NK-92 (cell line): ENCODE results near the gene ATXN1.
"Not testable (repeated sequence)": the region's sequence is repeated elsewhere in the genome, so short reads cannot be mapped to it uniquely, and the experiment has no call there.

Experiments
- DNase-seq: peaks from one replicate; lab custom pipeline; 2025; ENCODE audit not compliant: unreplicated experiment; lab: John Stamatoyannopoulos, UW

Gene ATXN1

DNA sequence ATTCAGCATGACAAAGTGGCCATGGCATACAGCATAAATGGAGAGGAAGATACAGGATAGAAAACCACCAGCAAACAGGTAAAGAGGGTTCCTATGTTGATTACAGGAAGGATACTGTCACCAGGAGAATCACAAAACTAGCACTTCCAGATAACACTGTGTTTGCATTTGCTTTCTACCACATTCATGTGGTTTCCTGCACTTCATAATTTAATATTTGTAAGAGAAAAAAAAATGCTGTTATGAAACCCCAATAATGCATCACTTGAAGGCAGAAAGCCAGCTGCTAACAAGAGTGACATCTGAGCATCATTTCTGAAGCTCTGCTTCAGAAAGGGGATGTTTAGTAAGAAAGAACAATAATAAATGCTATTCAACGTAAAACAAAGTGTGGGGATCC, 106.6 kb downstream of the ATXN1 start:
- DNase-seq, result no peak

DNA sequence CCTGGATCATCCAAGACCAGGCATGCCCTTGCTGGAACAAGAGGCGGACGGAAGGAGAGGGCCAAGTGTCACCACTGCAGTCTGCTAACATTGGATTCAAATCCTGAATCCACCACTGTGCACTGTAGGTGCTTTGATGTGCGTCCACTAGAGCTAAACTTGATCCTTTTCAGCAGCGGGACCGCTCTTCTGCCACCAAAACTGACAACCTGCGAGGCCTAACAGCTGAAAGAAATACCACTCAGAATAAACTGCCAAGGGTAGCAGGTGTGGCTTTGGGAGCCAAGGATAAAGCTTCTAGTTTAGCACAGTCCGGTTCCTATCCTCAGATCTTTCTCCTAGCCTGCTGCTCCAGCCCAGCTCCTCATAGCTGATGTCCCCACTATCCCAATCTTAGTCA, 108.0 kb downstream of the ATXN1 start:
- DNase-seq, result no peak

DNA sequence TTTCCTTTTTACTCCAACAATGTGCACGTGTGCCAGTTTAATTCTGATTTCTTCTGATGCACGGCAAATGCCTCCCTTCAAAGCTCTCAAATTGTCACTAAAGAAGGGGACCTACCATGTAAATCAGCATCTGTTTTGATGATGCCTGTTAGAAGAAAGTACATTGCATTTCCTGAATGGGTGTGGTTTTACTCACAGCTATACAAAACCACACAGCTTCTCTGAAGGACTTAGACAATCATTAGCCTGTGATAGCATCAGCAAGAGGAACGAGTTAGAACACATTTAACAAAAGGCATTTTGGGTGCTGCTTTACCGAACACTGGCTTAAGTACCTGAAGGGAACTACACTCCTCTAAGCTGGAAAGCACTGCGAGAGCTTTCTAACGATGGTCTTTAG, 109.4 kb downstream of the ATXN1 start:
- DNase-seq, result no peak

GRCh38 chr6:16649890-16650289, 111.4 kb downstream of the ATXN1 start:
- DNase-seq, result no peak

GRCh38 chr6:16649241-16649640, 112.0 kb downstream of the ATXN1 start:
- DNase-seq, result no peak

DNA sequence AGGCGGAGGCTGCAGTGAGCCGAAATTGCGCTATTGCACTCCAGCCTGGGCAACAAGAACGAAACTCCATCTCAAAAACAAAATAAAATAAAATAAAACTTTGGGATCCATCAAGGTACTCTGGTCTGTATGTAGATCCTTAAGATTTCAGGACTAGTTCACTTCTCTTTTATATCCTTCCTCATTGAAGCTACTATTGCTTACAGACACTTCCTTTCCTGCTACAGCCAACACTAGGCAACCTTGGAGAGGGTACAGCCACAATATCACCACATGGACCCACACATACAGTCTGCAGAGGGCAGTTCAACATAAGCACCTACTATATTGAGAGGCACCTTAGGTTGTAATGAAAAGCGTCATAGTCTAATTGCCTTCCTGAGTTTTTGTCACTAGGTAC, 113.3 kb downstream of the ATXN1 start:
- no peak for DNase-seq

DNA sequence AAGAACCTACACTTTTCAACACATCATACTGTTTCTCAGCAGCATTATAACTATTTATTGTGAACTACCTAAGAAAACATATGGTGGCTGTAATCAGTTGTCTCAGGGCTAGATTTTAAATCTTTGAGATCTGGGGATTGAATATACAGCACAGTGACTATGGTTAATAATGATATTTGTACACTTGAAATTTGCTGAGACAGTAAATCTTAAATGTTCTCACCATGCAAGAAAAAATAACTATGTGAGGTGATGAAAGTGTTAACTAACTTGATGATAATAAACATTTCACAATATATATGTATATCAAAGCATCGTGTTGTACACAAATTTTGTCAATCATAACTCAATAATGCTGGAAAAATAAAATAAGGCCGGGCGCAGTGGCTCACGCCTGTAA, 113.8 kb downstream of the ATXN1 start:
- DNase-seq, result no peak

DNA sequence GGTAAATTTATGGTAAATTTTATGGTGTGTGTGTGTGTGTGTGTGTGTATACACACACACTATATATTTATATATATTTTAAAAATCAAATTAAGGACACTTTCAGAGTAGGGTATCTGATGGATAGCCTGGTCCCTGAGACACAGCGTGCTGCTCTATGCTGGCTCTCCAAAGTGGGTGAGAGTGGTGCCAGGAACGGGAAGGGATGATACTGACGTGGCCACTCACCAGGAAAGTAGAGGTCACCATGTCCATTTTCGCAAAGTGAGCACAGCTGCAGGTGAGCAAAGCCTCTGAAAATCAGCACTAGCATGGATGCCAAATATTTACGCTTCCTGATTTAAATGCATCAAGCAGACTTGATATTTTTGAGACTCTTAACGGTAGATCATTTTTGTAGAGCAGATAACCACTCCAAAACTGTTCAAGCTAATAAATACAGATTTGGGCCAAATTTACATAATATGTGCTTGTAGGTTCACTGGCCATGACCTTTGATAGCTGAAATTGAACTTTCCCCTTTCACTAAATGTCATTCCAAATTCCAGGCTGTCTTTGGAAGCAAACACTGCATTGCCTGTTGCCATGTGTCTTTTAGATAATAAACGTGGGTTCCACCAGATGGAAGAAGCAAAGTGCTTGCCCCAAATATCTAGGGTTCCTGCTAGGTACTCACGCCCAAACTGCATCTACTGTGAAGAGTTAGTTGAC, 116.6 kb downstream of the ATXN1 start:
- no peak for DNase-seq

GRCh38 chr6:16639684-16640480, 121.4 kb downstream of the ATXN1 start:
- DNase-seq, result no peak

DNA sequence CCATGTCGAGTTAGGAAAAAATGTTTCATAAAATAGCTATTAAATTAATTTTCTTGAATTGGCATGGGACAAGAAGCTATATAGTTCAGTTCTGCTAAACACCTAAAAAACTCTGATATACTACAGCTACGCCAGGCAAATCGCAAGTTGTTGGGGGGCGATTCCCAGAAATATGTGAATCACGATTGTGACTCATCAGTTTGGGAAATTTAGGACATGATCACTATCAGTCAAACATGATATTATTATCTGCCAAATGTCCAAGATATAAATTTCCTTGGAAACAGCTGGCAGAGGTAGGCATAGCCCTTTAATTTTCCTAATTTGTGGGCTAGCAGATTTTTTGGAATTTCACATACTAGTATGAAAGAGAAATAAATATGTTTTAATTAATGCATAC, 123.6 kb downstream of the ATXN1 start:
- no peak for DNase-seq

- no peak for DNase-seq
Measured at GRCh38 chr6:16635810-16636602, 125.3 kb downstream of the ATXN1 start.

- DNase-seq, result no peak
Measured at GRCh38 chr6:16635291-16635809, 125.9 kb downstream of the ATXN1 start.

DNA sequence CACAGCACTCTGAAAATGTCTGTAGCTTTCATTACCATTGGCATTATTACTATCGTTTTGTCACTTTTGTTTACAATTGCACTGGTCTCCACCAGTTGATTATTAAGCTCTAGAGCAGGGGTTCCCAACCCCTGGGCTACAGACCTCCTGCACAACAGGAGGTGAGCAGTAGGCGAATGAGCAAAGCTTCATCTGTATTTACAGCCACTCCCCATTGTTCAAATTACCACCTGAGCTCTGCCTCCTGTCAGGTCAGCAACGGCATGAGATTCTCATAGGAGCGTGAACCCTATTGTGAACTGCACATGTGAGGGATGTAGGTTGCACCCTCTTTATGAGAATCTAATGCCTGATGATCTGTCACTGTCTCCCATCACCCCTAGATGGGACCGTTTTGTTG, 126.4 kb downstream of the ATXN1 start:
- DNase-seq, result no peak

GRCh38 chr6:16633961-16634360, 127.3 kb downstream of the ATXN1 start:
- DNase-seq, result no peak

- DNase-seq, result no peak
Measured at GRCh38 chr6:16633465-16633864, 127.8 kb downstream of the ATXN1 start.

GRCh38 chr6:16632101-16632500, 129.2 kb downstream of the ATXN1 start:
- DNase-seq, result no peak

DNA sequence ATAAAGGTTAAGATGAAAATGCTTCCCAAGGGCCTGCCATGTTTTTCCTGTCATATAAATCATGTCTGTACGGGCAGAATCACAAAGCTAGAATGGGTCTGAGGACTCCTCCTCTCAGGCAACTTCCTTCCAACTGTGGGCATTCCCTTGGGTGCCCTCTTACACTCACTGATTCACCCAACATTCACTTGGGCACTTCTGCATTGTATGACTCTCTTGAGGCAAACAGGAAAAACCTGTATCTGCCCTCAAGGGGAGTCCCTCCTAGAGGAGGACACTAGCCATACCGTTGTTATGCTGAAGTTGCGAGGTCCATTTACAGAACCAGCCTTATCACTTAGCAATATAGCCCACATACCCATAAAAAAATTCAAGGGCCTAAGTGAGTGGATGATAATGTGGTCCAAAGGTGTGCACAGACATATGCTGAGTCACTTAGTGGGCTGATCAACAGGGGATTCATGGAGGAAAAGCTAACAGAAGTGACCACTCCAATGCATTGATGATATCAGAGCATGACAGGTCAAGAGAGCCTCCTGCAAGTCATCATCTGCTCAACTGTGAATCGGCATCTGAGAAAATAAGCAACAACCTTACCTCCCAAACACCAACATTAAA, 131.1 kb downstream of the ATXN1 start:
- DNase-seq, result no peak

DNA sequence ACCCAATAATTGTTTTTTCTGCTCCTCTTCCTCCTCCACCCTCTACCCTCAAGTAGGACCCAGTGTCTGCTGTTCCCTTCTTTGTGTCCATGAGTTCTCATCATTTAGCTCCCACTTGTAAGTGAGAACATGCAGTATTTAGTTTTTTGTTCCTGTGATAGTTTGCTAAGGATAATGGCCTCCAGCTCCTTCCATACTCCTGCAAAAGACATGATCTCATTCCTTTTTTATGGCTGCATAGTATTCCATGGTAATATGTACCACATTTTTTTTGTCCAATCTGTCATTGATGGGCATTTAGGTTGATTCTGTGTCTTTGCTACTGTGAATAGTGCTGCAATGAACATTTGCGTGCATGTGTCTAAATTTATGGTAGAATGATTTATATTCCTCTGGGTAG, 132.7 kb downstream of the ATXN1 start:
- DNase-seq, result not testable (repeated sequence)

DNA sequence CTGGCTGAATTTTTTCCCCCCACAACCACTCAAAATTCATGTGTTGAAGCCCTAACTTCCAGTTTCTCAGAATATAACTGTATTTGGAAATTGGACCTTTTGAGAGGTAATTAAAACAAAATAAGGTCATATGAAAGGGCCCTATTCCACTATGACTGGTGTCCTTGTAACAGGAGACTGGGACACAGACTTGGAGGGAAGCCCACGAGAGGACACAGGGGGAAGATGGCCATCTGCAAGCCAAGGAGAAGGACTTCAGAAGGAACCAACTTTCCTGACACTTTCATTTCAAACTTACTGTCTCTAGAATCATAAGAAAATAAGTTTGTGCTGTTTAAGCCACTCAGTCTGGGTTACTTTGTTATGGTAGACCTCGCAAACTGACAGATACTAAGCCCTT, 134.6 kb downstream of the ATXN1 start:
- DNase-seq, result no peak

- no peak for DNase-seq
Measured at GRCh38 chr6:16625291-16626265, 135.7 kb downstream of the ATXN1 start.
